WTC11 (cell line): ENCODE results near the gene TAF15. TPM values are rescaled to one million over a fixed set of nuclear protein-coding genes. Genes with fewer than 3 reads are reported as not detected.

Source experiments
- ATAC-seq: fragments of 200-7000 bp; cut with Tn5 transposase; 2 replicates; pipeline ENCODE4 v1.10.0; 2021; ENCODE audit warnings: mild to moderate bottlenecking, moderate library complexity
- CTCF ChIA-PET: fragments of 300-600 bp; sonication (Branson Sonifier 250); formaldehyde crosslinking; loops from one replicate; lab custom pipeline; 2021; ENCODE audit warnings: antibody characterized with exemption; lab: Charles Lee
- POLR2A ChIA-PET: fragments of 350-600 bp; sonication (Branson Sonifier 250); formaldehyde crosslinking; loops from one replicate; lab custom pipeline; 2021; ENCODE audit warnings: antibody characterized with exemption; lab: Charles Lee
- DNase-seq: peaks from one replicate; pipeline ENCODE4 v3.0.0; 2021; ENCODE audit warnings: low spot score
- H3K27ac Mint-ChIP-seq: 2 replicates; pipeline ENCODE4 v1.8.0; 2021; ENCODE audit warnings: mixed read lengths
- H3K27me3 Mint-ChIP-seq: 2 replicates; pipeline ENCODE4 v1.8.0; 2021; ENCODE audit warnings: low read depth, mild to moderate bottlenecking, moderate library complexity, mixed read lengths
- H3K36me3 Mint-ChIP-seq: 2 replicates; pipeline ENCODE4 v1.8.0; 2021; ENCODE audit warnings: mixed read lengths
- H3K4me1 Mint-ChIP-seq: 2 replicates; pipeline ENCODE4 v1.8.0; 2022; ENCODE audit warnings: mixed read lengths
- H3K4me3 Mint-ChIP-seq: 2 replicates; pipeline ENCODE4 v1.8.0; 2021; ENCODE audit warnings: mild to moderate bottlenecking, moderate library complexity, mixed read lengths
- H3K9me3 Mint-ChIP-seq: 2 replicates; pipeline ENCODE4 v1.8.0; 2021; ENCODE audit warnings: mixed read lengths
- ELF4 ChIP-seq: sonication (generic); formaldehyde crosslinking; IDR thresholded peaks from 2 replicates; pipeline ENCODE4 v1.8.1; 2022; ENCODE audit warnings: low read depth, mild to moderate bottlenecking, moderate library complexity, missing genetic modification reagents
- EMX1 ChIP-seq: fragments of 250-450 bp; sonication (Bioruptor Pico); IDR thresholded peaks from 2 replicates; pipeline ENCODE4 v1.8.0; 2021; ENCODE audit warnings: mild to moderate bottlenecking
- FOXJ3 ChIP-seq: sonication (generic); formaldehyde crosslinking; IDR thresholded peaks from 2 replicates; pipeline ENCODE4 v1.9.0; 2021; ENCODE audit warnings: missing genetic modification reagents, mild to moderate bottlenecking, borderline replicate concordance
- MYBL2 ChIP-seq: sonication (generic); formaldehyde crosslinking; IDR thresholded peaks from 2 replicates; pipeline ENCODE4 v1.8.1; 2023; ENCODE audit warnings: mild to moderate bottlenecking, moderate library complexity, missing genetic modification reagents
- NR2C2 ChIP-seq: sonication (generic); formaldehyde crosslinking; IDR thresholded peaks from 2 replicates; pipeline ENCODE4 v1.8.0; 2022; ENCODE audit warnings: mild to moderate bottlenecking, missing genetic modification reagents
- SMAD4 ChIP-seq: sonication (generic); formaldehyde crosslinking; IDR thresholded peaks from 2 replicates; pipeline ENCODE4 v1.8.0; 2022; ENCODE audit warnings: mild to moderate bottlenecking, missing genetic modification reagents
- SP1 ChIP-seq: sonication (generic); formaldehyde crosslinking; conservative IDR thresholded peaks from 2 replicates; pipeline ENCODE4 v1.8.1; 2022; ENCODE audit warnings: missing genetic modification reagents
- TP53 ChIP-seq: sonication (generic); formaldehyde crosslinking; IDR thresholded peaks from 2 replicates; pipeline ENCODE4 v1.8.1; 2023; ENCODE audit warnings: mild to moderate bottlenecking, missing genetic modification reagents
- ZBTB21 ChIP-seq: sonication (generic); formaldehyde crosslinking; IDR thresholded peaks from 2 replicates; pipeline ENCODE4 v1.8.1; 2023; ENCODE audit warnings: mild to moderate bottlenecking, missing genetic modification reagents, borderline replicate concordance
- ZNF232 ChIP-seq: sonication (generic); formaldehyde crosslinking; IDR thresholded peaks from 2 replicates; pipeline ENCODE4 v1.8.0; 2022; ENCODE audit warnings: mild to moderate bottlenecking, missing genetic modification reagents
- ZNF396 ChIP-seq: fragments of 250-450 bp; sonication (Bioruptor Pico); IDR thresholded peaks from 2 replicates; pipeline ENCODE4 v1.8.0; 2021; ENCODE audit warnings: mild to moderate bottlenecking, moderate library complexity, borderline replicate concordance
- ZNF671 ChIP-seq: fragments of 250-450 bp; sonication (Bioruptor Pico); IDR thresholded peaks from 2 replicates; pipeline ENCODE4 v1.8.0; 2021; ENCODE audit warnings: mild to moderate bottlenecking
- total RNA-seq: library from RNA; stranded (reverse); gene quantifications from 3 replicates; pipeline ENCODE4 v1.2.3, GENCODE V29; 2021
- TF ChIP-seq, protein P1 (sequence below): sonication (generic); formaldehyde crosslinking; IDR thresholded peaks from 2 replicates; pipeline ENCODE4 v1.8.0; 2022; ENCODE audit warnings: mild to moderate bottlenecking, missing genetic modification reagents
- TF ChIP-seq, protein P2 (sequence below): fragments of 250-450 bp; sonication (Bioruptor Pico); IDR thresholded peaks from 2 replicates; pipeline ENCODE4 v1.9.0; 2021; ENCODE audit warnings: mild to moderate bottlenecking
- TF ChIP-seq, protein P3 (sequence below): fragments of 250-450 bp; sonication (Bioruptor Pico); IDR thresholded peaks from 2 replicates; pipeline ENCODE4 v1.9.0; 2021; ENCODE audit warnings: mild to moderate bottlenecking
- TF ChIP-seq, protein P4 (sequence below): sonication (generic); formaldehyde crosslinking; IDR thresholded peaks from 2 replicates; pipeline ENCODE4 v1.8.1; 2023; ENCODE audit warnings: mild to moderate bottlenecking, missing genetic modification reagents, borderline replicate concordance

Gene TAF15
- total RNA-seq, 1 experiment from 2014 or later, result 273 TPM

DNA sequence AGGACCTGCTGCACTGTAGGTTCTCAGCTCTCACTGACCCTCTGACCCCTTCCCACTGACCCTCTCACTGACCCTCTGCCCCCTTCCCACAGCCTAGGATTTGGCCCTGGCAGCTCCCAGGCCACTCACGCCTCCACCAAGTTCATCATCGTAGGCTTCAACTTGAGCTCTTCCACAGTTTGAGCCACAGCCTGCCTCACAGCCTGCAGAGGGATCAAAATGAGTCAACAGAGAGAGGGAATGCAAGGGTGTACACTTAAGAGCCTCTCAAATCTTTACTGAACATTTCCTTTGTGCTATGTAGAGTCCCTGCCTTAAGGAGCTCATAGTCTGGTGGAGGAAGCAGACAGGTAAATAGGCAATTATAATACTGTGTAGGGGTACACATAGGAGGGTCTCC, 47.3 kb downstream of the TAF15 start (continued):
- TF ChIP-seq, protein P1, sequence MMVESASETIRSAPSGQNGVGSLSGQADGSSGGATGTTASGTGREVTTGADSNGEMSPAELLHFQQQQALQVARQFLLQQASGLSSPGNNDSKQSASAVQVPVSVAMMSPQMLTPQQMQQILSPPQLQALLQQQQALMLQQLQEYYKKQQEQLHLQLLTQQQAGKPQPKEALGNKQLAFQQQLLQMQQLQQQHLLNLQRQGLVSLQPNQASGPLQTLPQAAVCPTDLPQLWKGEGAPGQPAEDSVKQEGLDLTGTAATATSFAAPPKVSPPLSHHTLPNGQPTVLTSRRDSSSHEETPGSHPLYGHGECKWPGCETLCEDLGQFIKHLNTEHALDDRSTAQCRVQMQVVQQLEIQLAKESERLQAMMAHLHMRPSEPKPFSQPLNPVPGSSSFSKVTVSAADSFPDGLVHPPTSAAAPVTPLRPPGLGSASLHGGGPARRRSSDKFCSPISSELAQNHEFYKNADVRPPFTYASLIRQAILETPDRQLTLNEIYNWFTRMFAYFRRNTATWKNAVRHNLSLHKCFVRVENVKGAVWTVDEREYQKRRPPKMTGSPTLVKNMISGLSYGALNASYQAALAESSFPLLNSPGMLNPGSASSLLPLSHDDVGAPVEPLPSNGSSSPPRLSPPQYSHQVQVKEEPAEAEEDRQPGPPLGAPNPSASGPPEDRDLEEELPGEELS (CRISPR knock-in tag), result no peak
- TF ChIP-seq FOXJ3 (CRISPR knock-in tag), result no peak
- no peak for TF ChIP-seq ZNF232
- no peak for TF ChIP-seq MYBL2 (CRISPR knock-in tag)
- TF ChIP-seq, protein P2, sequence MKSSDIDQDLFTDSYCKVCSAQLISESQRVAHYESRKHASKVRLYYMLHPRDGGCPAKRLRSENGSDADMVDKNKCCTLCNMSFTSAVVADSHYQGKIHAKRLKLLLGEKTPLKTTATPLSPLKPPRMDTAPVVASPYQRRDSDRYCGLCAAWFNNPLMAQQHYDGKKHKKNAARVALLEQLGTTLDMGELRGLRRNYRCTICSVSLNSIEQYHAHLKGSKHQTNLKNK (CRISPR knock-in tag), result no peak

DNA sequence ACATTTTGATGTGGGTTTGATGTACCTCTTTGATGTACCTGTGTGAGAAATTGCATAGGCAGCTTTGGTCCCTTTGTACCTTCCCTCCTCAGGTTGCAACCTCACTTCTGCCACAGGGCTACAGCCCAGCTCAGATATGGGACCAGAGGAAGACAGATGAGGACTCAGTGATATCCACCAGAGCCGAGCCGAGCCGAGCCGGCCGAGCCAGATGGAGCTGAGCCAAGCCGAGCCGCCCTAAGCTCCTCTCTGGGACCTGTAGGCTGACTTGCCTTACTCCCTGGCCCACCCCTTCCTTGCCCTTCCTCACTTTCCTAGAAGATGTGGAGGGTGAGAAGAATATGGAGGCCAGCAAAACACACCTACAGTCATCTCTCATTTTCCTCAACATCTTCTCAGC, 55.6 kb downstream of the TAF15 start:
- ATAC-seq (no peak), DNase-seq (no peak)
- CTCF ChIA-PET, result interaction anchor here (0.5 to 1.8 kb wide), 2 partner anchors 100 to 135 kb away, joined by 3 to 4 read pairs; no protein-coding TSS in a partner anchor
- Mint-ChIP-seq H3K4me3 (no peak overlapping the region), H3K27ac (no peak overlapping the region), H3K36me3 (no peaks in the 10 kb centered on the region), H3K27me3 (no peaks in the 10 kb centered on the region), H3K9me3 (no peaks in the 10 kb centered on the region), H3K4me1 (no peaks in the 10 kb centered on the region)
- TF ChIP-seq ZNF396 (CRISPR knock-in tag) (no peak), EMX1 (CRISPR knock-in tag) (no peak), ZBTB21 (CRISPR knock-in tag) (no peak), TP53 (CRISPR knock-in tag) (no peak), ZNF671 (CRISPR knock-in tag) (no peak)
- TF ChIP-seq, protein P3, sequence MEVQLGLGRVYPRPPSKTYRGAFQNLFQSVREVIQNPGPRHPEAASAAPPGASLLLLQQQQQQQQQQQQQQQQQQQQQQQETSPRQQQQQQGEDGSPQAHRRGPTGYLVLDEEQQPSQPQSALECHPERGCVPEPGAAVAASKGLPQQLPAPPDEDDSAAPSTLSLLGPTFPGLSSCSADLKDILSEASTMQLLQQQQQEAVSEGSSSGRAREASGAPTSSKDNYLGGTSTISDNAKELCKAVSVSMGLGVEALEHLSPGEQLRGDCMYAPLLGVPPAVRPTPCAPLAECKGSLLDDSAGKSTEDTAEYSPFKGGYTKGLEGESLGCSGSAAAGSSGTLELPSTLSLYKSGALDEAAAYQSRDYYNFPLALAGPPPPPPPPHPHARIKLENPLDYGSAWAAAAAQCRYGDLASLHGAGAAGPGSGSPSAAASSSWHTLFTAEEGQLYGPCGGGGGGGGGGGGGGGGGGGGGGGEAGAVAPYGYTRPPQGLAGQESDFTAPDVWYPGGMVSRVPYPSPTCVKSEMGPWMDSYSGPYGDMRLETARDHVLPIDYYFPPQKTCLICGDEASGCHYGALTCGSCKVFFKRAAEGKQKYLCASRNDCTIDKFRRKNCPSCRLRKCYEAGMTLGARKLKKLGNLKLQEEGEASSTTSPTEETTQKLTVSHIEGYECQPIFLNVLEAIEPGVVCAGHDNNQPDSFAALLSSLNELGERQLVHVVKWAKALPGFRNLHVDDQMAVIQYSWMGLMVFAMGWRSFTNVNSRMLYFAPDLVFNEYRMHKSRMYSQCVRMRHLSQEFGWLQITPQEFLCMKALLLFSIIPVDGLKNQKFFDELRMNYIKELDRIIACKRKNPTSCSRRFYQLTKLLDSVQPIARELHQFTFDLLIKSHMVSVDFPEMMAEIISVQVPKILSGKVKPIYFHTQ (CRISPR knock-in tag), result no peak
- TF ChIP-seq, protein P4, sequence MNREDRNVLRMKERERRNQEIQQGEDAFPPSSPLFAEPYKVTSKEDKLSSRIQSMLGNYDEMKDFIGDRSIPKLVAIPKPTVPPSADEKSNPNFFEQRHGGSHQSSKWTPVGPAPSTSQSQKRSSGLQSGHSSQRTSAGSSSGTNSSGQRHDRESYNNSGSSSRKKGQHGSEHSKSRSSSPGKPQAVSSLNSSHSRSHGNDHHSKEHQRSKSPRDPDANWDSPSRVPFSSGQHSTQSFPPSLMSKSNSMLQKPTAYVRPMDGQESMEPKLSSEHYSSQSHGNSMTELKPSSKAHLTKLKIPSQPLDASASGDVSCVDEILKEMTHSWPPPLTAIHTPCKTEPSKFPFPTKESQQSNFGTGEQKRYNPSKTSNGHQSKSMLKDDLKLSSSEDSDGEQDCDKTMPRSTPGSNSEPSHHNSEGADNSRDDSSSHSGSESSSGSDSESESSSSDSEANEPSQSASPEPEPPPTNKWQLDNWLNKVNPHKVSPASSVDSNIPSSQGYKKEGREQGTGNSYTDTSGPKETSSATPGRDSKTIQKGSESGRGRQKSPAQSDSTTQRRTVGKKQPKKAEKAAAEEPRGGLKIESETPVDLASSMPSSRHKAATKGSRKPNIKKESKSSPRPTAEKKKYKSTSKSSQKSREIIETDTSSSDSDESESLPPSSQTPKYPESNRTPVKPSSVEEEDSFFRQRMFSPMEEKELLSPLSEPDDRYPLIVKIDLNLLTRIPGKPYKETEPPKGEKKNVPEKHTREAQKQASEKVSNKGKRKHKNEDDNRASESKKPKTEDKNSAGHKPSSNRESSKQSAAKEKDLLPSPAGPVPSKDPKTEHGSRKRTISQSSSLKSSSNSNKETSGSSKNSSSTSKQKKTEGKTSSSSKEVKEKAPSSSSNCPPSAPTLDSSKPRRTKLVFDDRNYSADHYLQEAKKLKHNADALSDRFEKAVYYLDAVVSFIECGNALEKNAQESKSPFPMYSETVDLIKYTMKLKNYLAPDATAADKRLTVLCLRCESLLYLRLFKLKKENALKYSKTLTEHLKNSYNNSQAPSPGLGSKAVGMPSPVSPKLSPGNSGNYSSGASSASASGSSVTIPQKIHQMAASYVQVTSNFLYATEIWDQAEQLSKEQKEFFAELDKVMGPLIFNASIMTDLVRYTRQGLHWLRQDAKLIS (CRISPR knock-in tag), result no peak
- POLR2A ChIA-PET, result interaction anchor here (0.7 kb wide), 1 partner anchor 104 kb away, joined by 4 read pairs; no protein-coding TSS in a partner anchor

DNA sequence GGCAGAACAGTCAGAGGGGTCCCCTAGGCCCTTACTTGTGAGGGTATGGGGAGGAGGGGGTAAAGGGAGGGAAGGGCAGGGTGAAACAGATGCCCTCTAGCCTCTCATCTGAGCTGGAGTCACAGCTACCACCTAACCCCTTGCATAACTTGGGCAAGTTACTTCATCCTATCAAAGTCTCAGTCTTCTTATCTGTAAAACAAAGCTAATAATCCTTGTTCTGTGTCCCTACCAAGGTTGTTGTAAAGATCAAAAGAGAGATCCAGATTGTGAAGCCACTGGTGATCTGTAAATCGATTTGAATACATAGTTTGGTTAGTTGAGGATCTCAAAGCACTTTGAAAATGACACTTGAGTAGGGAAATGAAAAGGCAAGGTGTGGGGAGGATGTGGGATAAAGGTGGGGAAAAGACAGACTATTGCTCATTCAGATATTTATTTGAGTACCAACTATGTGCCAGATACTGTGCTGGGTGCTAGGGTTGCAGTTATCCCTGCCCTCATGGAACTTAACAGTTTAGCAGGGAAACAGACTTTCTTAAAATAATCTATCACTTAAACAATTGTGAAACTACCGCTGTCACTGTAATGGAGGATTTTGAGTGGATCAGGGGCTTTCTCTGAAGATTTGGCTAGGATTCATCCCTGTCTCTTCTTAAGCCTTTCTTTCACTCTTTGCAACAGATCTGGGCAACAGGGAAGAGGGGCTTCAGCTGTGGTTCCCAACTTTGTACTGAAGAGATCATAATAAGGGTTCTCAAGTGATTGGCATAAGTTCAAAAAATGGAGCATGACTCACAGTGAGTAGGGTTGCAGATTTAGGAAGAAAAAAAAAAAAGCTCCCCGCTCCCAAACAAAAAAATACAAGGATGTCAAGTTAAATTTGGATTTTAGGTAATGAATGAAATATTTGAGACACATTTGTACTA, 56.4 kb downstream of the TAF15 start:
- no peaks in the 10 kb centered on the region for H3K36me3 Mint-ChIP-seq
- H3K27ac Mint-ChIP-seq, result no peak overlapping the region
- ATAC-seq, result no peak
- ChIA-PET POLR2A (interaction anchor here (0.8 kb wide), 1 partner anchor 11 kb away, joined by 3 read pairs; no protein-coding TSS in a partner anchor), CTCF (interaction anchor here (0.5 to 1.8 kb wide), 2 partner anchors 101 to 134 kb away, joined by 3 to 4 read pairs; no protein-coding TSS in a partner anchor)
- DNase-seq, result no peak
- no peak overlapping the region for H3K4me3 Mint-ChIP-seq
- TF ChIP-seq NR2C2 (CRISPR knock-in tag), result no peak
- no peak for TF ChIP-seq ELF4
- no peak for TF ChIP-seq SP1
- no peak for TF ChIP-seq ZBTB21 (CRISPR knock-in tag)
- no peak for TF ChIP-seq SMAD4 (CRISPR knock-in tag)
- TF ChIP-seq, protein P3 (CRISPR knock-in tag), result no peak
- H3K27me3 Mint-ChIP-seq, result no peaks in the 10 kb centered on the region
- H3K9me3 Mint-ChIP-seq, result no peaks in the 10 kb centered on the region
- no peaks in the 10 kb centered on the region for H3K4me1 Mint-ChIP-seq
